GM19324 (cell line): ENCODE results near the gene KCTD1.
"Not testable (repeated sequence)": the region's sequence is repeated elsewhere in the genome, so short reads cannot be mapped to it uniquely, and the experiment has no call there.

Experiments
- ATAC-seq: cut with Tn5 transposase; IDR thresholded peaks from one replicate; pipeline ENCODE4 v1.9.1; 2021; ENCODE audit warnings: mild to moderate bottlenecking, moderate library complexity; ENCODE audit not compliant: unreplicated experiment, low FRiP score

KCTD1 gene

GRCh38 chr18:26460449-26461091, 87.8 kb downstream of the KCTD1 start:
- ATAC-seq, result peak; percentile 82

- no peak for ATAC-seq
Measured at GRCh38 chr18:26459884-26460283, 88.5 kb downstream of the KCTD1 start.

- ATAC-seq, result no peak
Measured at GRCh38 chr18:26459340-26459739, 89.0 kb downstream of the KCTD1 start.

DNA sequence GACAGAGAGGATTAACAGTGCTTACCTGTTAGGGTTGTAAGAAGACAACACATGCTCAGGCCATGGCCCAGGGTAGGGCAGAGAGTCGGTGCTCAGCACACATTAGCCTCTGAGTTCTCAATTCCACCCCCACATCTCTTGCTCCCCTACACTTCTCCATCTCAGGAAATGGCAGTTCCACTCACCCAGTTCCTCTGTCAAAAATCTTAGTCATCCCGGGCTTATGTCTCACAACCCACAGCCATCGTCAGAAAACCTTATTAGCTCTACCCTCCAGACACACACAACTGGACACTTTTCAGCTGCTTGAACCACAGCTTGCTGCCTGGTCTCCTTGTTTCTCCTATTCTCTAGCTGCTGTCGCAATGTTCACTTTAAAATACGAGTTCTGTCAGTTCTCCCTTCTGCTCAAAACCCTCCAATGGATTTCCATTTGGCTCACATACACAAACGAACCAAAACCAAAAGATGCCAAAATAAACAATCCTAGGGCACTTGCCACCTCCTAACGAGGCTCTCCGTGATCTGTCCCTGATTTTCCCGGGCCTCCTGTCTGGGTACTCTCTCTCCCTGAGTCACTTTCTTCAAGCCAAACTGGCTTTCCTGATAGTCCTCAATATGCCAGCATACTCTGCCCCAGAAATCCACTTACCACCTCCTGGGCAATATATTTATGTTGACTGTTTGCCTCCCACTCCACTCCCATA, 89.7 kb downstream of the KCTD1 start:
- ATAC-seq, result no peak

GRCh38 chr18:26457611-26458353, 90.6 kb downstream of the KCTD1 start:
- no peak for ATAC-seq

GRCh38 chr18:26457195-26457594, 91.2 kb downstream of the KCTD1 start:
- no peak for ATAC-seq

- no peak for ATAC-seq
Measured at GRCh38 chr18:26456070-26456491, 92.3 kb downstream of the KCTD1 start.

DNA sequence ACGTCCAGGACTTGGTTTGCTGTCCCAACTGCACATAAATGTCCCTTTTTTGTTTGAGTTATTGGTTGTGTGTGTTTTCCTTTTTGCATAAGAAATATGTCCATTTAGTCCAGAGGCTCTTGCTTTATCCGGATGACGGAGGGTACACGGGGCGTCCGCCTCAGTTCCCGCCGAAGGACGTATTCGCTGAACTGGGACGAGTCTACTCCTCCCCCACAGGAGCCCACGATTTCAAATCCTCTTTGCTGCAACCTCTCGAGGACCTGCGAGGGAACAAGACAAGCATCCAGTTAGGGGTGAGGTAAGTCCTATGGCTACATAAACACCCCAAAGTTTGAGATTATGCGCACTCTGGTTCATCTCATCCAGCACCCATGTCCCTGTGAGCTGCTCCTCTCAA, 92.7 kb downstream of the KCTD1 start:
- ATAC-seq, result no peak

GRCh38 chr18:26454616-26455015, 93.7 kb downstream of the KCTD1 start:
- no peak for ATAC-seq

DNA sequence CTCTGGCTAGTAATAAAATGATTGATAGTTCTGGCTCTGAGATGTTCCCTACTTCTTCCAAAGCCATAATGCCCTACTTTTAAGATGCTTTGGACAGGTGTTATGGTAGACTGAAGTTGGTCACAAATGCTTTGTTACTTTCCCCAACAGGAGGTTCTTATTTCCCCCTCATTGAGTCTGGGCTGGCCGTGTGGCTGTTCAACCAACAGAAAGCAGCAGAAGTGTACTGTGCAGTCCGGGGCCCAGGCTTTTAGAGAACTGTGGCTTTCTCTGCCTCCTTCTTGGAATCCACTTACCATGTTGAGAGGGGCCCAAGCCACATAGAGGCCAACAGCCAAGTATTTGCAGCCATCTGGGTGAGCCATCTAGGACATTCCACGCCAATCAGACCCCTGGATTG, 94.2 kb downstream of the KCTD1 start:
- no peak for ATAC-seq

DNA sequence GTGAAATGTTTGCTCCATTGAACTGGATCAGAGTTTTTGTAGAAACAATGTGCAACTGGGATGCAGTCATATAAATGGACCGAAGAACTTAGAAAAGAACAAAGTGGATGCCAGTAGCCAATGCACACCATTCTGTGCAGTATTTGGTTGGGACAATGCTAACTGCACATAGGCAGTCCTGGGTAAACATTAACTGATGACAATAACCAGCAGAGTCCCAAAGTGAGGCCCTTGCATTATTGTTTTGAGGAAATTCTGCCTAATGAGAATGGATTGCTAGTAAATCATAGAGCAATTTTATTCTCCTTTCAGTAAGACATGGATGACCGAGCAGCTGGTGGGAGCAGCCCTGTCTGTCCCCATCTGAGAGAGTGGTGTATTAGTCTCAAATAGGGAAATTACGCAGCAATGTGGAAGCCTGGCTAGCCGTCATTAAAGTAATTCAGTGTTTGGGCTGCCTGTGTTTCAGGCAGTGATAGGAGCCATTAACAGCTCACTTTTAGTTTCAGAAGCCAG, 94.9 kb downstream of the KCTD1 start:
- ATAC-seq, result peak; percentile 43

DNA sequence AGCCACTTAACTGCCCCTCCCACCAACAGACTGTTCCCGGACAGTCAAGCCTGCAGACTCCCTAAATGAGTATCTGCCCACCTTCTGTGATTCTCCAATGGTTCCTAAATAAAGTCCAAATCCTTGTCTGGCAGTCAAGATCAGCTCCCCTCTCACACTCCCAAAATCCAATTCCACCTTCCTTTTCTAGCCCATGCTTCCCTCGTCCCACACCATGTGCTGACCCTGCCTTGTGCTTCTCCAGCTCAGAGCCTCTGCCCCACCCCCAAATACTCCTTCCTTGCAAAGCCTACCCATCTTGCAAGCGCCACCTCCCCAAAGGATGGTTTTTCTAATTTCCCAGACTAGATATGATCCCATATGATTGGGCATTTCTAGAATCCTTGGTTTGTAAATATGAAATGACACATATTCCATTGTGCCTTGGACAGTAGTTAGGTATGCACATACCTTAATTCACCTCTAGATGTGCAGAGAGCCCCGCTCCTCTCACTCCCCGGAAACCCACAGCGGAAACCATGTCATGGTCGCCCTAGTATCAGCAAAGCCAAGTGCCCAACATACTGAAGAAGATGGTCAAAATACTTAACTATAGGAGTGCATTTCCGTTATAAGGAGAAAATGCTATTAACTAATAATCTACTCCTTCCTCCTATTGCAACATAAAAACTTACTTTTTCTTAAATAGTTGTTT, 97.2 kb downstream of the KCTD1 start:
- ATAC-seq, result no peak

DNA sequence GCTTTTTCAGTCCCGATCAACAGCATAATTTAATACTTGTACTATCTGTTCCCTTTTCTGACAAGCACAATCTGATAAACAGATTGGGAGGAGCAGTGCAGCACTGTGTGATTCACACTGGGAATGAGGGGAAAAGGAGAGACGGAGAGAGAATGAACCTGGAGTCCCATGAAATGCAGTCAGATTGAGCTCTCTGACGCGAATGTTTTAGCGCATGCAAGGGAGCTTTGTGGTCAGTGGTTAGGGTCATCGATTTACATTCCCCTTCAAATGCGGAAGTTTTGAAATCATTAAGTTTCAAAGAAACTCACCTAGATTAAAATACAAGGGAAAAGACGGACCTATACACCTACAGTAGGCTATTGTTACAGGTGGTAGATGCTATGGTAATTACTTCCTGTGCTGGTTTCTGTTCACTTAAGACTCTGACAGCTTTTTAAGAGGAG, 99.6 kb downstream of the KCTD1 start:
- peak; percentile 46 for ATAC-seq

GRCh38 chr18:26443853-26444252, 104.5 kb downstream of the KCTD1 start:
- no peak for ATAC-seq

GRCh38 chr18:26442126-26442525, 106.2 kb downstream of the KCTD1 start:
- ATAC-seq, result no peak

GRCh38 chr18:26440644-26441043, 107.7 kb downstream of the KCTD1 start:
- no peak for ATAC-seq

DNA sequence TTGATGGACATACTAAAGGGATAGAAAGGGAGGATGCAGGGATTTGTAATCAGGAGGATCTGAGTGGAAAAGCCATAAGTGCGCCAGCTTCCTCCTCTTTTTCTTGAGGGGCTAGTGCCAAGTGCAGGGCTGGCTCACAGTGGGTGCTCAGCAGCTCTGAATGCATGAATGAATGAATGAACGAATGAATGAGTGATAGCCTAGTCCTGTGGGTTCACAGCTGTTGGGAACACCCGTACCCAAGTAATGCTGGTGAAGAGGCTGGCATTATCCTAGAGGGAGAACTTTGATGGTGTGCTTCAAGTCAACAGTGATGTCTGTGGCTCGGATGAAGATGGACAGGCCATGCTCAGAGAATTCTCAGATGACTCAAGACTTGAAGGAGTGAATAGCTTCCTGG, 108.8 kb downstream of the KCTD1 start:
- ATAC-seq, result no peak

- peak; percentile 97 for ATAC-seq
Measured at GRCh38 chr18:26438980-26439379, 109.4 kb downstream of the KCTD1 start.

GRCh38 chr18:26437634-26438033, 110.7 kb downstream of the KCTD1 start:
- not testable (repeated sequence) for ATAC-seq

- no peak for ATAC-seq
Measured at GRCh38 chr18:26436176-26437051, 111.9 kb downstream of the KCTD1 start.
